HG02763 (cell line): ENCODE measurements around the gene ERI3.
"Not testable (repeated sequence)": the region's sequence is repeated elsewhere in the genome, so short reads cannot be mapped to it uniquely, and the experiment has no call there.

Experiments
- ATAC-seq: cut with Tn5 transposase; IDR thresholded peaks from one replicate; pipeline ENCODE4 v1.9.1; 2021; ENCODE audit warnings: mild to moderate bottlenecking, moderate library complexity; ENCODE audit not compliant: unreplicated experiment

ERI3 gene

GRCh38 chr1:44217809-44218410 lies 137.1 kb downstream of the ERI3 start:
- no peak for ATAC-seq

DNA sequence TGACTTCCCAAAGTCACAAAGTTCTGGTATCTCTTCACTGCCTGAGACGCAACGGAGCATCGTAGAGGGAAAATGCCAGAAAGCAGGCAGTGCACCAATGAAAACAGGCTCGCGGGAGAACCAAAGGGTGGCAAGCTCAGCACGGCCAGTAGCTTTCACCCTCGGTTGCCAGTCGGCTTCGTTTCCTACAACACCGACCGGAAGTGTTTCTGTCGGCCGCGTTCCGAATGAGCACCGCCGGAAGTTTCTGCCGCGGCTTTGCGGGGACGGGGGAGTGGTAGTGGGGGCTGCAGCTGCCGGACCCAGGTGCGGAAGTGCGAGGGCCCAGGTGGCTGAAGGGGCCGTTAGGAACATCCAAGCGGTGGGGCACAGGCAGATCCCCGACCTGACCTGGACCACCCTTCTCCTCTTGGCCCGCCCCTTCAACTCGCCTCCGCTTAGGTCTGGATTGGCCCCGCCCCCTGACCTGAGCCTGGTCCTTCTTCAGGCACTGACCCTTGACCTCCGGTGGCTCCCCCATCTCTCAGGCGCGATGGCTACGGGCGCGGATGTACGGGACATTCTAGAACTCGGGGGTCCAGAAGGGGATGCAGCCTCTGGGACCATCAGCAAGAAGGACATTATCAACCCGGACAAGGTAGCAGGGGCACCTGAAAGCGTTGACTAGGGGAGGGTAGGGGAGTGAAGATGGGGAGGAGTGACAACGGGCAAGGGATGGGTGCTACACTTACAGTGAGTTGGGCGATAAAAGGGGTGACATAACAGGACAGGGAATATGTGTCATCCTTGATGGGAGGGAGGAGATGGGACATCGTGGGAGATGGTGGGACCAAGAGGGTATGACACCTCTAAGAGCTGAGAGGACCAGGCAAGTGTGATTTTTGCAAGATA lies 141.6 kb downstream of the ERI3 start, which contains the start of gene DMAP1:
DMAP1 (plus strand) TSS at position 250 of the 891 bp plus-strand sequence; CDS start at position 533, 283 bp downstream.
- ATAC-seq = peak; percentile 53

- no peak for ATAC-seq
Observed at GRCh38 chr1:44212355-44213221, 142.5 kb downstream of the ERI3 start.

DNA sequence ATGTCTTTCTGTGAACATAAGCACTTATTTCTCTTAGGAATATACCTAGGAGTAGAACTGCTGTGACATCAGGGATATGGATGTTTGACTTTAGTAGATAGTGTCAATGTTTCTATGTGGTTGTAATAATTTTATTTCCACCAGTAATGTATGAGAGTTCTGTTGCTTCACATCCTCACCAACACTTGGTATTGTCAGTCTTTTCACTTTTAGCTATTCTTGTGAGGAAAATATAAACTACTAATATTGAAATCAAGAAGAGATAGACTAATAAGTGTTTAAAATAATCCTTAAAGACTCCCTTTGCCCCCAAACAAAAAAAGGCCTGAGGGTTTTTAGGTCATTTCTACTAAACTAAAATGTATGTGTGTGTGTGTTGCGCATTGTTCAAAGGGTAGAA lies 144.5 kb downstream of the ERI3 start:
- ATAC-seq = no peak

GRCh38 chr1:44208226-44208625 lies 146.8 kb downstream of the ERI3 start:
- ATAC-seq = no peak

DNA sequence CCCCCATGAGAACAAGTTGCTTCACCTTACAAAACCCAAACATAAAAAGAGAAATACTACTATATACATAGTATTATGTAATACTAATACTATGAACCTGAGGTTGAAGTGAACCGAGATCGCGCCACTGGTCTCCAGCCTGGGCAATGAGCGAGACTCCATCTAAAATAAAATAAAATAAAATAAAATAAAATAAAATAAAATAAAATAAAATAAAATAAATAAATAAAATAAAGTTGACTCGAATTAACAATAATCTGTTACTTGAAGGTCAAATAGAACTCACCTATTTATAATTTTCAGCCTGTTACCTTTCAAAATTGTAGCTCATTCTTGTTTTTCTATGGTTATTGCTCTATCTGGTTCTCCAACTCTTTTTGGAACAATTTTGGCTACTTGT lies 148.5 kb downstream of the ERI3 start:
- ATAC-seq = not testable (repeated sequence)

DNA sequence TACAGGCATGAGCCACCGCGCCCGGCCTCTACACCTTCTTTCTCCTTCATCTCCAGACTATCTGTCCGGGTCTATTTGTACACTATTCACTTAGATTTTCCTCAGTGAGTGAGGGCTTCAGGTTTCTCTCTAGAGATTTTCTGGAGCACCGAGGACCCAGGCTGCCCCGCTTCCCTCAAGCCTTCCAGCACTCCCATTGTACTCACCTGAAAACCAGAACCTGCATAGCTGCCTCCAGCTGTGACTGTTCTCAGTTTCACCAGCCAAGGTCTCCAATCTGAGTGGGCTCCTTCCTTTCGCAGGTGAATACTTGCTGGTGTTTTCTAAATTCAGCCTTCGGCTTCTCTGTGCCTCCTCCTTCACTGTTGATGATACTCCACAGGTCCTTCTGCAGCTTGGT lies 154.7 kb downstream of the ERI3 start:
- no peak for ATAC-seq

DNA sequence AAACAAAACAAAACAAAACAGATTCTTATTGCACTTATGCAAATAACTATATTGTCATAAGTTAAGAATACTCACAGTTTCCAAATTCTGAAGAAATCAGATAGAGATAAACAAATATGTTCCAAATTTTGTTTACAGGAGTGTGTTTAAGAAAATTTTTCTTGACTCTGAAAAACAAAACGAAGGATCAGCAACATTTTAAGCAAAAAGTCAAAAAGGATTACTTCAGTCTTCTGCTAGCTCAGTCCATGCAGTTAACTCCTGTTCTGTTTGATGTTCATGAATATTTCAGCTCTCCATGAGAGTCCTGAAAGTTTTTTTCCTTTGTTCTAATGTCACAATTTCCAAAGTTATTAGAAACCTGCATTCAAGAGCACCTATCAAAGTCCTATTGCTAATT lies 180.4 kb downstream of the ERI3 start:
- no peak for ATAC-seq
